Endothelial cell of umbilical vein (primary cell): ENCODE data around the gene PARVA. TPM values are rescaled to one million over a fixed set of nuclear protein-coding genes. Genes with fewer than 3 reads are reported as not detected.

ENCODE experiments used
- BruUV-seq: library from RNA; stranded (reverse); fragments of 400-500 nt; replicated peaks from 2 replicates; lab custom pipeline; 2021; lab: Mats Ljungman, UMichigan
- CTCF ChIA-PET: fragments of 300-600, 350-600 bp; sonication (Branson Sonifier 250); formaldehyde crosslinking; loops from one replicate; lab custom pipeline; 2021; ENCODE audit warnings: antibody characterized with exemption, inconsistent platforms; lab: Charles Lee
- POLR2A ChIA-PET: fragments of 300-600, 350-600 bp; sonication (Branson Sonifier 250); formaldehyde crosslinking; loops from one replicate; lab custom pipeline; 2021; ENCODE audit warnings: antibody characterized with exemption, inconsistent platforms; lab: Charles Lee
- DNase-seq: peaks from one replicate; pipeline ENCODE4 v3.0.0-alpha.2; 2011; ENCODE audit warnings: low read depth, low spot score
- FAIRE-seq: peaks from 2 replicates; lab custom pipeline; 2011; peaks lifted over from hg19 to GRCh38; lab: Jason Lieb, UNC
- H2AFZ ChIP-seq: 2 replicates; pipeline ENCODE4 v1.6.0; 2012; ENCODE audit warnings: low read depth, low read length, control low read depth, inconsistent platforms
- H3K27ac ChIP-seq: 2 replicates; pipeline ENCODE4 v1.5.1; 2011; ENCODE audit warnings: low read depth, mild to moderate bottlenecking, control low read depth, low read length, moderate library complexity; ENCODE audit not compliant: insufficient read depth
- H3K27me3 ChIP-seq, 2 experiments: 2 replicates each; pipeline versions ENCODE4 v1.6.0 to v1.6.1; 2011; ENCODE audit warnings: low read length in 2 of 2, mixed read lengths in 1 of 2; ENCODE audit not compliant: control insufficient read depth in 2 of 2, insufficient read depth in 2 of 2
- H3K36me3 ChIP-seq, 2 experiments: 2 replicates in 1 of 2; 3 replicates in 1 of 2; pipeline ENCODE4 v1.5.1; 2011; ENCODE audit warnings: low read length in 2 of 2, mild to moderate bottlenecking in 1 of 2, moderate library complexity in 1 of 2; ENCODE audit not compliant: control insufficient read depth in 2 of 2, insufficient read depth in 2 of 2; ENCODE audit errors: extremely low read depth in 1 of 2
- H3K4me1 ChIP-seq: 3 replicates; pipeline ENCODE4 v1.5.1; 2011; ENCODE audit warnings: mild to moderate bottlenecking, low read length; ENCODE audit not compliant: control insufficient read depth, insufficient read depth; ENCODE audit errors: extremely low read depth
- H3K4me2 ChIP-seq: 2 replicates; pipeline ENCODE4 v1.6.1; 2011; ENCODE audit warnings: low read length, control low read depth, mixed read lengths; ENCODE audit not compliant: insufficient read depth
- H3K4me3 ChIP-seq, 3 experiments: fragments of 200-600 bp in 1 of 3; sonication (generic), shearing (Covaris generic) in 1 of 3; replicated peaks in 1 of 3; 2 replicates each; pipeline ENCODE4 v1.5.1; 2011 to 2016; ENCODE audit warnings: control low read depth in 3 of 3, low read length in 3 of 3, mild to moderate bottlenecking in 2 of 3, inconsistent platforms in 1 of 3, low read depth in 1 of 3, moderate library complexity in 1 of 3; ENCODE audit not compliant: insufficient read depth in 1 of 3
- H3K79me2 ChIP-seq: 2 replicates; pipeline ENCODE4 v1.6.0; 2012; ENCODE audit warnings: low read length, inconsistent platforms; ENCODE audit not compliant: control insufficient read depth, insufficient read depth
- H3K9ac ChIP-seq: replicated peaks from 2 replicates; pipeline ENCODE3; 2011; ENCODE audit warnings: low read length, control low read depth; ENCODE audit not compliant: insufficient read depth; ENCODE audit errors: extremely low read depth
- H3K9me1 ChIP-seq: replicated peaks from 3 replicates; pipeline ENCODE4 v1.6.0; 2011; ENCODE audit warnings: mild to moderate bottlenecking, low read length; ENCODE audit not compliant: control insufficient read depth, insufficient read depth; ENCODE audit errors: extremely low read depth
- H3K9me3 ChIP-seq: replicated peaks from 2 replicates; pipeline ENCODE4 v1.5.1; 2012; ENCODE audit warnings: low read length, inconsistent platforms; ENCODE audit not compliant: control insufficient read depth, insufficient read depth
- H4K20me1 ChIP-seq: replicated peaks from 2 replicates; pipeline ENCODE3; 2011; ENCODE audit warnings: mild to moderate bottlenecking, low read length; ENCODE audit not compliant: control insufficient read depth, insufficient read depth; ENCODE audit errors: extremely low read depth
- EZH2 ChIP-seq: IDR thresholded peaks from 2 replicates; pipeline ENCODE4 v1.6.1; 2012; ENCODE audit warnings: borderline replicate concordance, low read depth, mild to moderate bottlenecking, moderate library complexity, low read length, inconsistent platforms; ENCODE audit not compliant: severe bottlenecking
- FOS ChIP-seq: IDR thresholded peaks from 2 replicates; pipeline ENCODE4 v1.6.1; 2011; ENCODE audit warnings: mild to moderate bottlenecking, low read length, moderate library complexity, borderline replicate concordance; ENCODE audit not compliant: insufficient read depth
- GATA2 ChIP-seq: IDR thresholded peaks from 2 replicates; pipeline ENCODE4 v1.7.0; 2011; ENCODE audit warnings: low read depth, mild to moderate bottlenecking, moderate library complexity, mixed read lengths, low read length; ENCODE audit not compliant: insufficient read length, insufficient read depth
- JUN ChIP-seq: IDR thresholded peaks from 2 replicates; pipeline ENCODE4 v1.6.1; 2011; ENCODE audit warnings: borderline replicate concordance, low read depth; ENCODE audit not compliant: insufficient read length, insufficient read depth
- MYC ChIP-seq: IDR thresholded peaks from one replicate; pipeline ENCODE4 v1.6.1; 2011; ENCODE audit warnings: mild to moderate bottlenecking, low read depth, low read length
- POLR2A ChIP-seq: IDR thresholded peaks from 2 replicates; pipeline ENCODE4 v1.6.1; 2012; ENCODE audit warnings: low read depth, mild to moderate bottlenecking, control low read depth, low read length
- POLR2AphosphoS5 ChIP-seq: IDR thresholded peaks from 2 replicates; pipeline ENCODE4 v1.6.1; 2012; ENCODE audit warnings: low read depth, mild to moderate bottlenecking, control low read depth, low read length, moderate library complexity; ENCODE audit not compliant: insufficient read depth
- dilution Hi-C: fragments of 300-500 bp; cut with MboI; formaldehyde crosslinking; loops from one replicate; pipeline ENCODE4 v1.15.0; 2019; ENCODE audit warnings: low sequenced_read_pairs; ENCODE audit not compliant: extremely low pct_ligation_motif_present
- intact Hi-C: fragments of 100-400 bp; cut with micrococcal nuclease; formaldehyde crosslinking; loops from one replicate; pipeline ENCODE4 v1.10.0; 2022
- polyA plus RNA-seq, 4 experiments: library from polyadenylated mRNA; depleted of rRNA in 3 of 4; stranded (reverse) in 3 of 4; unstranded in 1 of 4; fragments of >200 nt; gene quantifications; 2 replicates each; pipeline versions ENCODE4 v1.2.1 to v1.2.3, GENCODE V29; 2011 to 2012; ENCODE audit warnings: missing spikeins in 1 of 4
- total RNA-seq: library from RNA; stranded (reverse); gene quantifications from 2 replicates; pipeline ENCODE4 v1.2.3, GENCODE V29; 2021
- TF ChIP-seq, protein P1 (sequence below), 2 donors: IDR thresholded peaks; 1 replicate in 1 of 2; 2 replicates in 1 of 2; pipeline ENCODE4 v1.5.1; 2011; ENCODE audit warnings: low read length in 2 of 2, mild to moderate bottlenecking in 2 of 2, moderate library complexity in 2 of 2, control low read depth in 1 of 2, inconsistent platforms in 1 of 2, low read depth in 1 of 2; ENCODE audit not compliant: insufficient read depth in 1 of 2; ENCODE audit errors: extremely low read depth in 1 of 2
- TF ChIP-seq, protein P2 (sequence below): IDR thresholded peaks from 2 replicates; pipeline ENCODE4 v1.6.1; 2011; ENCODE audit not compliant: insufficient read depth, insufficient read length

Gene PARVA
- total and polyA plus RNA-seq, 2 donors (not counting 3 experiments of a cell fraction or from before 2014, with no cell fraction given), result 40.6 to 104 TPM

DNA sequence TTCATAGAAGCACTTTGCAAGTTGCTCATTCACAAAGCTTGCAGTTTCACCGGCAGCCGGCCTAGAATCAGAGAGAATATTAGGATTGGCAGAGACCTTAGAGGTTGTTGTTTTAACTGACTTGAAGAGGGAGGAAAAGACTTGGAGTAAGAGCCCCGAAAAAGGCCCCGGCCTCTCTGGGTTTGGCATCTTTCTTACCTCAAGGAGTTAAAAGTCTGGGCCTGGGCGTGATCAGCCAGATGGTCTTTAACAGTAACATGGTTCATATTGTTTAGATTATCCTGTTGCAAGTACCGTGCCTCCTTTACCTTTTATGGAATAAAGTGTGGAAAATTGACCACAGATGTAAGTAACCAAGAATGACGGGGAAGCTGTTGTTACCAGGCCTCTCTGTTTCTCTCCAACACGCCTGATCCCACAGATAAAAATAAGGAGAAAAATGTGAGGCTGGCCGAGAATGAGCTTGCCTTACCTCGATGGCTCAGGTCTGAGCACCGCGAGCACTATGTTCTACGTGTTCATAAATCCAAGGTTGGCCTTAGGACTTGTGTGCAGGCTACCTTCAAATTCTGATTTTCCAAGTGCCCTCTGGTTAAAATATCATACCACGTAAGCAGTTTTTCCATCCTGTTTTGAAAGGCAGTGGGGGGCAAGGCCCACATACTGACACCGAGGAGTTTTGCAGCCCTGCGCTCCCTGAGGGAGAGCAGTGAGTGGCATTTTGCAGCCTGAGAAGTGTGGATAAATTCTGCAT lies 56.4 kb downstream of the PARVA start:
- peaks cover 4% of the 10 kb centered on the region for H4K20me1 ChIP-seq
- intact Hi-C loops (no loop called here), dilution Hi-C loops (no loop called here)
- H3K79me2 ChIP-seq, result peaks cover 21% of the 10 kb centered on the region
- no peaks in the 10 kb centered on the region for H3K9me3 ChIP-seq
- no peaks in the 10 kb centered on the region for H3K27me3 ChIP-seq
- FAIRE-seq (no peak), DNase-seq (peak; percentile 24)
- no peak overlapping the region for H3K4me3 ChIP-seq
- H3K36me3 ChIP-seq, result no peaks in the 10 kb centered on the region
- ChIA-PET POLR2A (no interaction called here), CTCF (interaction anchor here (1.0 to 1.3 kb wide), 2 partner anchors 11 to 22 kb away, joined by 3 read pairs; no protein-coding TSS in a partner anchor)
- TF ChIP-seq, protein P1, sequence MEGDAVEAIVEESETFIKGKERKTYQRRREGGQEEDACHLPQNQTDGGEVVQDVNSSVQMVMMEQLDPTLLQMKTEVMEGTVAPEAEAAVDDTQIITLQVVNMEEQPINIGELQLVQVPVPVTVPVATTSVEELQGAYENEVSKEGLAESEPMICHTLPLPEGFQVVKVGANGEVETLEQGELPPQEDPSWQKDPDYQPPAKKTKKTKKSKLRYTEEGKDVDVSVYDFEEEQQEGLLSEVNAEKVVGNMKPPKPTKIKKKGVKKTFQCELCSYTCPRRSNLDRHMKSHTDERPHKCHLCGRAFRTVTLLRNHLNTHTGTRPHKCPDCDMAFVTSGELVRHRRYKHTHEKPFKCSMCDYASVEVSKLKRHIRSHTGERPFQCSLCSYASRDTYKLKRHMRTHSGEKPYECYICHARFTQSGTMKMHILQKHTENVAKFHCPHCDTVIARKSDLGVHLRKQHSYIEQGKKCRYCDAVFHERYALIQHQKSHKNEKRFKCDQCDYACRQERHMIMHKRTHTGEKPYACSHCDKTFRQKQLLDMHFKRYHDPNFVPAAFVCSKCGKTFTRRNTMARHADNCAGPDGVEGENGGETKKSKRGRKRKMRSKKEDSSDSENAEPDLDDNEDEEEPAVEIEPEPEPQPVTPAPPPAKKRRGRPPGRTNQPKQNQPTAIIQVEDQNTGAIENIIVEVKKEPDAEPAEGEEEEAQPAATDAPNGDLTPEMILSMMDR (IDR thresholded peaks at IDR 0.05; ENCODE audit: extremely low read depth in 1 of 2, insufficient read depth in 1 of 2, low read depth in 1 of 2, low read length in 2 of 2), result no peak
- TF ChIP-seq EZH2, result no peak
- BruUV-seq, result no TSS peak
- no peak overlapping the region for H3K4me2 ChIP-seq
- H3K9ac ChIP-seq, result no peak overlapping the region
- no peak overlapping the region for H3K27ac ChIP-seq
- H2AFZ ChIP-seq, result no peak overlapping the region
- peaks cover 12% of the 10 kb centered on the region for H3K4me1 ChIP-seq
- no peaks in the 10 kb centered on the region for H3K9me1 ChIP-seq

DNA sequence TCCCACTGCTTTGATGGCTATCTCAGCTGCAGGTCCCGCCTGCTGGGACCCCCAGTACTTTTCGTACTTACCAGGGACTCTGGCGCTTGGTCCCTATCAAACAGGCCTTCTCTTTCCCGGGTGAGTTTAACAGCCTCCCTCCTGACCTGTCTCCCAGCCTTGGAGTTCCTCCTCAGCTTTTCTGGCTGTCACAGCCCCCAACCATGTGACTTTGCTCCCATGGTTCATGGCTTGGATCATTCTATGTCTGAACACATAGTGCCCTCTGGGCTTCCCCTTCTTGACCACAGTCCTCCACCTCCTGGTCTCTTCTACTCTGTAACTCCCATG lies 56.9 kb downstream of the PARVA start:
- H3K9me1 ChIP-seq, result no peaks in the 10 kb centered on the region
- H3K4me1 ChIP-seq, result peaks cover 12% of the 10 kb centered on the region
- TF ChIP-seq POLR2A (no peak), MYC (no peak), EZH2 (no peak), GATA2 (no peak), JUN (no peak), FOS (no peak), POLR2AphosphoS5 (no peak)
- TF ChIP-seq, protein P2, sequence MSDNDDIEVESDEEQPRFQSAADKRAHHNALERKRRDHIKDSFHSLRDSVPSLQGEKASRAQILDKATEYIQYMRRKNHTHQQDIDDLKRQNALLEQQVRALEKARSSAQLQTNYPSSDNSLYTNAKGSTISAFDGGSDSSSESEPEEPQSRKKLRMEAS, result no peak
- TF ChIP-seq, protein P1 (IDR thresholded peaks at IDR 0.05; ENCODE audit: extremely low read depth in 1 of 2, insufficient read depth in 1 of 2, low read depth in 1 of 2, low read length in 2 of 2), result no peak
- CTCF ChIA-PET, result interaction anchor here (1.3 kb wide), 1 partner anchor 23 kb away, joined by 3 read pairs; no protein-coding TSS in a partner anchor
- no peak overlapping the region for H2AFZ ChIP-seq
- intact Hi-C loops (no loop called here), dilution Hi-C loops (no loop called here)
- peaks cover 21% of the 10 kb centered on the region for H3K79me2 ChIP-seq
- no TSS peak for BruUV-seq
- no peaks in the 10 kb centered on the region for H3K27me3 ChIP-seq
- DNase-seq, result no peak
- H4K20me1 ChIP-seq, result peaks cover 4% of the 10 kb centered on the region
- H3K27ac ChIP-seq, result no peak overlapping the region
- no peak overlapping the region for H3K4me2 ChIP-seq
- no peak overlapping the region for H3K4me3 ChIP-seq
- H3K9ac ChIP-seq, result no peak overlapping the region
- POLR2A ChIA-PET, result no interaction called here
- no peak for FAIRE-seq
- no peaks in the 10 kb centered on the region for H3K36me3 ChIP-seq
- no peaks in the 10 kb centered on the region for H3K9me3 ChIP-seq
